Stimulated activated CD8-positive, alpha-beta memory T cell treated with anti-CD3 and anti-CD28 coated beads, Interleukin-7, amount 100 ng/mL, for 1 hour (primary cell): Measurements from ENCODE around the gene UMOD.

Experiments
- DNase-seq, 2 donors: peaks; one replicate each; pipeline ENCODE4 v3.0.0-alpha.2; 2020; ENCODE audit warnings: low read depth in 2 of 2

The UMOD gene

GRCh38 chr16:20352615-20353014, at the start of gene UMOD:
UMOD (minus strand) TSS chr16:20352715; CDS start chr16:20350737, 1,978 bp downstream.
- no peak for DNase-seq

- DNase-seq = no peak
These were observed 49.0 kb upstream of the UMOD start for GRCh38 chr16:20401475-20402016.

GRCh38 chr16:20401066-20401465, 48.6 kb upstream of the UMOD start:
- no peak for DNase-seq

- no peak for DNase-seq
These were observed 46.7 kb upstream of the UMOD start for GRCh38 chr16:20399185-20399584.

- DNase-seq = no peak
These were observed 46.1 kb upstream of the UMOD start for GRCh38 chr16:20398603-20399002.

GRCh38 chr16:20397468-20398074, 45.1 kb upstream of the UMOD start:
- no peak for DNase-seq

GRCh38 chr16:20396846-20397467, 44.4 kb upstream of the UMOD start:
- DNase-seq = no peak

- DNase-seq = no peak
These were observed 43.4 kb upstream of the UMOD start for GRCh38 chr16:20395946-20396345.

- DNase-seq = no peak
These were observed 41.5 kb upstream of the UMOD start for GRCh38 chr16:20393801-20394577.

GRCh38 chr16:20391045-20391444, 38.5 kb upstream of the UMOD start:
- no peak for DNase-seq

GRCh38 chr16:20388854-20389253, 36.3 kb upstream of the UMOD start:
- no peak for DNase-seq

GRCh38 chr16:20387978-20388377, 35.5 kb upstream of the UMOD start:
- no peak for DNase-seq

- peak in 1 of 2 donors; percentile 29 for DNase-seq
These were observed 33.6 kb upstream of the UMOD start for GRCh38 chr16:20385844-20386832.

- DNase-seq = peak in 1 of 2 donors; percentile 0
These were observed 30.9 kb upstream of the UMOD start for GRCh38 chr16:20383106-20384029.

GRCh38 chr16:20382202-20382948, 29.9 kb upstream of the UMOD start:
- no peak for DNase-seq

- DNase-seq = no peak
These were observed 28.3 kb upstream of the UMOD start for GRCh38 chr16:20380782-20381181.

GRCh38 chr16:20377181-20377580, 24.7 kb upstream of the UMOD start:
- no peak for DNase-seq

- DNase-seq = no peak
These were observed 20.2 kb upstream of the UMOD start for GRCh38 chr16:20372701-20373100.

- no peak for DNase-seq
These were observed 17.0 kb upstream of the UMOD start for GRCh38 chr16:20369452-20370054.
